ENCODE data around the gene MUS81.

MUS81 gene

GRCh38 chr11:65871811-65872548 is 11.7 kb downstream of the MUS81 start:
- TF ChIP-seq, protein P1, sequence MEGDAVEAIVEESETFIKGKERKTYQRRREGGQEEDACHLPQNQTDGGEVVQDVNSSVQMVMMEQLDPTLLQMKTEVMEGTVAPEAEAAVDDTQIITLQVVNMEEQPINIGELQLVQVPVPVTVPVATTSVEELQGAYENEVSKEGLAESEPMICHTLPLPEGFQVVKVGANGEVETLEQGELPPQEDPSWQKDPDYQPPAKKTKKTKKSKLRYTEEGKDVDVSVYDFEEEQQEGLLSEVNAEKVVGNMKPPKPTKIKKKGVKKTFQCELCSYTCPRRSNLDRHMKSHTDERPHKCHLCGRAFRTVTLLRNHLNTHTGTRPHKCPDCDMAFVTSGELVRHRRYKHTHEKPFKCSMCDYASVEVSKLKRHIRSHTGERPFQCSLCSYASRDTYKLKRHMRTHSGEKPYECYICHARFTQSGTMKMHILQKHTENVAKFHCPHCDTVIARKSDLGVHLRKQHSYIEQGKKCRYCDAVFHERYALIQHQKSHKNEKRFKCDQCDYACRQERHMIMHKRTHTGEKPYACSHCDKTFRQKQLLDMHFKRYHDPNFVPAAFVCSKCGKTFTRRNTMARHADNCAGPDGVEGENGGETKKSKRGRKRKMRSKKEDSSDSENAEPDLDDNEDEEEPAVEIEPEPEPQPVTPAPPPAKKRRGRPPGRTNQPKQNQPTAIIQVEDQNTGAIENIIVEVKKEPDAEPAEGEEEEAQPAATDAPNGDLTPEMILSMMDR (IDR thresholded peaks at IDR 0.05; ENCODE audit: borderline replicate concordance, insufficient read depth, low read depth, low read length): no peak
- no peak overlapping the region for H3K4me3 ChIP-seq (ENCODE audit: low read depth, low read length)

DNA sequence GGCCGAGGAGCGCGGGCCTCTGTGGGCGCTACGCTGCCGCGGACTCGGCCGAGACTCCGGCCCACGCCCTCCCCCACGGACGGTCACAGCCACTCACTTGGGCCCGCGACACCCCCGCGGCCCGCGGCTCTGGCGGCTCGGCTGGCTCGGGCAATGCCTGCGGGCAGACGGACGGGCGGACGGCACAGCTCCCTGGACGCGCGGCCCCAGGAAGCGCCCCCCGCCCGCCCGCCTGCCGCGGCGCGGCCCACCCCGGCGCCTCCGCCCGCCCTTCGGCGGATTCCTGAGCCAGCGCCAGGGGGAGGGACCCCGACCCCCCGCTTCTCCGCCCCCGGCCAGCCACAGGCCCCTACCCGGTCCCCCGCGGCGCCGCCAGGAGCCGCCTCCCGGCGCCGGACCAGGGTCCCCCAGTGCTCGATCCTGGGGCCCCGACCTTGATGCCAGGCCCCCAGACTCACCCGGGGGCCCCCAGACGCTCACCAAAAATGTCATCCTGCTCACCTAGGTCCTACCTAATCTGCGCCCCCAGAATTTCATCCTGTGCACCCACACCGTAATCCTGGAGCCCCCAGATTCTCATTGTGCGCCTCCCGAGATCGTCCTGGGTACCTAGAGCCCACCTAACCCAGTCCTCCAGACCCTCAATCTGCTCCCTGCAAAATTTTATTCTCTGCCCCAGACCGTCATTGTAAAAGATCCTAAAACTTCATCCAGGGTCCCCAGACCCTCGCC is 12.5 kb downstream of the MUS81 start, which contains the start of gene EFEMP2:
TSS of gene EFEMP2 (minus strand) at position 215 of the 732 bp plus-strand sequence. CDS start 446 bp downstream, outside the sequence.
- TF ChIP-seq, protein P1 (IDR thresholded peaks at IDR 0.05; ENCODE audit: borderline replicate concordance, insufficient read depth, low read depth, low read length): no peak

DNA sequence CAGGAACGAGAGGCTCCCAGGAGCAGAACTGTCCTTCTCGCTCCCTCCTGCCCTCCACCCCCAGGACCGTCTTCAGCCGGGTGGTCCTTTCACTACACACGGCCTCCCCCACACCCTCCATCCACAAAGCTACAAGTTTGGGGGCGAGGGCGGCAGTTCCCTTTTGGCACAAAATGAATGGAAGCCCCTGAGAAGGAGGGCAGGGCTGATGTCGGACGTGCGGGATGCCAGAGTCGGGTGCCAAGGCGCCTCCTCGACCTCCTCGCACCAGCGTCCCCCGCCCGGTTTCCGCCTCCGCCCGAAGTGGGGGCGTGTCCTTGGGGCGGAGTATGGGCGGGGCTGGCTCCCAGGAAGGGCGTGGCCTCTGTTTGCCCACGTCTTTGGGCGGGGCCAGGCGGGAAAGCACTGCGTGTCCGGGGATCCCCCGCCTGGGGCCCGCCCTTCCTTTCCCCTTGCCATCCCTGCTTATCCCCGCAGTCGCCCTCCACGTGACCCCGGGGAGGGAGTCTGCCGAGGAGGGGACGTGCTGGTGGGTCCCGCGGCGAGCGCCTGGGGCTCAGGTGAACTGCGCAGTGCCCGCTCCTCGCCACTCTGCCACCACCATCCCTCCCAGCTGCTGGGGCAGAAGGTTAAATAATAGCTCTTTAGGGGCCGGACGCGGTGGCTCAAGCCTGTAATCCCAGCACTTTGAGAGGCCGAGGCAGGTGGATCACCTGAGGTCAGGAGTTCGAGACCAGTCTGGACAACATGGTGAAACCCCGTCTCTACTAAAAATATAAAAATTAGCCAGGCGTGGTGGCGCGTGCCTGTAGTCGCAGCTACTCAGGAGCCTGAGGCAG is 13.3 kb downstream of the MUS81 start:
- peak overlapping the region; percentile 58 for H3K4me3 ChIP-seq (ENCODE audit: low read depth, low read length)
- TF ChIP-seq, protein P1 (IDR thresholded peaks at IDR 0.05; ENCODE audit: borderline replicate concordance, insufficient read depth, low read depth, low read length): no peak

More for the DNA sequence above, 12.5 kb downstream of the MUS81 start, which contains the start of gene EFEMP2:
- H3K4me3 ChIP-seq (ENCODE audit: low read depth, low read length): peak within 1 kb of the TSS; percentile 58

DNA sequence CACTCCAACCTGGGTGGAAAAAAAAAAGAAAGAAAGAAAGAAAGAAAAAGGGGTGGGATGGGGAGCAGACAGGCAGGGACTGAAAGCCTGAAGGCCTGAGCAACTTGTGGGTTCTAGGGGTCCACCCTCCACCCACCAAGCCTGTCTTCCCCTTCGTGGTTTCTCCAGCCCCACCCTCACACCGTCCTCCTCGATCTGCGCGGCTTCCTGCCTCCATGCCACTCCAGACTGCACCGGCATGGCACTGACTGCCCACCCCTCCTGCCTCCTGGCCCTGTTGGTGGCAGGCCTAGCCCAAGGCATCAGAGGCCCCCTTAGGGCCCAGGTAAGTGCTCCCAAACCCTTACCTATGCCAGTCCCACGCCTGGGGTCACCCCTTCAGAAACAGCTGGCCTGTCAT is 19.4 kb downstream of the MUS81 start, which contains the start of gene CTSW:
TSS of gene CTSW (plus strand) at position 221 of the 400 bp plus-strand sequence. CDS start at position 239, 18 bp downstream.
- TF ChIP-seq, protein P1 (IDR thresholded peaks at IDR 0.05; ENCODE audit: borderline replicate concordance, insufficient read depth, low read depth, low read length): no peak
- H3K4me3 ChIP-seq (ENCODE audit: low read depth, low read length): no peak within 1 kb of the TSS

DNA sequence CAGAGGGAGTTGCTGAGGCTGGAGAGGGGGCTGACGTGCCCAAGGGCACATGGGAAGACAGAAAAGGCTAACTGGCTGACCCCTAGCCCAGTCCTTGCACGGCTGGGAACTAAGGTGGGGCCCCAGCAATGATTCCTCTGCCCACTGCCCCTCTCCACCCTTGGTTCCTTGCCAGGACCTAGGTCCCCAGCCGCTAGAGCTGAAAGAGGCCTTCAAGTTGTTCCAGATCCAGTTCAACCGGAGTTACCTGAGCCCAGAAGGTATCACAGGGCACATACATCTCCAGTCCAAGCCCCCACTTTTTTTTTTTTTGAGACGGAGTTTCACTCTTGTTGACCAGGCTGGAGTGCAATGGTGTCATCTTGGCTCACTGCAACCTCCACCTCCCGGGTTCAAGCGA is 19.8 kb downstream of the MUS81 start:
- TF ChIP-seq, protein P1 (IDR thresholded peaks at IDR 0.05; ENCODE audit: borderline replicate concordance, insufficient read depth, low read depth, low read length): no peak
- H3K4me3 ChIP-seq (ENCODE audit: low read depth, low read length): no peak overlapping the region

- TF ChIP-seq, protein P1 (IDR thresholded peaks at IDR 0.05; ENCODE audit: borderline replicate concordance, insufficient read depth, low read depth, low read length): no peak
- H3K4me3 ChIP-seq (ENCODE audit: low read depth, low read length): no peak overlapping the region
These were observed 20.7 kb downstream of the MUS81 start for GRCh38 chr11:65880844-65881421.

Measured in GM12875 (cell line).